ENCODE measurements around the gene FRY.

DNA sequence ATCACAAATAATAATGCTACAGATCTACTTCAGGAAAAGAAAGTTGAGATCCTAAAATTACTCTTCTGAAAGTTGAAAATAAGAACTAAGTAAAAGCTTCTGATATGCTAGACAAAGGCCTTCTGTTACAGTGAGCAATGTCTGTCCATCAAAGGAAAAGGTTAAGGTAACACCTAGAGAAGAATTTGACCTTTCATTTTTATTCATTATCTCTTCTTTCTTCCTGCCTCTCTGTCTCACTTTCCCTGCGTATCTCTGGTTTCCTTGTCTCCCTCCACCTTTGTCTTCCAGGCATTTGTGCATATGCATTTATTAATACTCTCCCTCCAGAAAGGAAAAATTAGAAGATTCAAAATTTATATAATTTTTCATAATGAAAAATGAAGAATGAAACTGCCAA is 234.6 kb downstream of the FRY start:
- TF ChIP-seq, protein P1, sequence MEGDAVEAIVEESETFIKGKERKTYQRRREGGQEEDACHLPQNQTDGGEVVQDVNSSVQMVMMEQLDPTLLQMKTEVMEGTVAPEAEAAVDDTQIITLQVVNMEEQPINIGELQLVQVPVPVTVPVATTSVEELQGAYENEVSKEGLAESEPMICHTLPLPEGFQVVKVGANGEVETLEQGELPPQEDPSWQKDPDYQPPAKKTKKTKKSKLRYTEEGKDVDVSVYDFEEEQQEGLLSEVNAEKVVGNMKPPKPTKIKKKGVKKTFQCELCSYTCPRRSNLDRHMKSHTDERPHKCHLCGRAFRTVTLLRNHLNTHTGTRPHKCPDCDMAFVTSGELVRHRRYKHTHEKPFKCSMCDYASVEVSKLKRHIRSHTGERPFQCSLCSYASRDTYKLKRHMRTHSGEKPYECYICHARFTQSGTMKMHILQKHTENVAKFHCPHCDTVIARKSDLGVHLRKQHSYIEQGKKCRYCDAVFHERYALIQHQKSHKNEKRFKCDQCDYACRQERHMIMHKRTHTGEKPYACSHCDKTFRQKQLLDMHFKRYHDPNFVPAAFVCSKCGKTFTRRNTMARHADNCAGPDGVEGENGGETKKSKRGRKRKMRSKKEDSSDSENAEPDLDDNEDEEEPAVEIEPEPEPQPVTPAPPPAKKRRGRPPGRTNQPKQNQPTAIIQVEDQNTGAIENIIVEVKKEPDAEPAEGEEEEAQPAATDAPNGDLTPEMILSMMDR (conservative IDR thresholded peaks at IDR 0.05; ENCODE audit: low read length) = no peak
- TF ChIP-seq EZH2phosphoT487 (IDR thresholded peaks at IDR 0.05; ENCODE audit: borderline replicate concordance) = no peak
